ENCODE measurements around the gene NDUFS8.

GRCh38 chr11:68032997-68033707, 2.7 kb downstream of the NDUFS8 start:
- TF ChIP-seq TEAD4 (IDR thresholded peaks at IDR 0.05) (no peak), MAX (IDR thresholded peaks at IDR 0.05) (no peak), FOXM1 (IDR thresholded peaks at IDR 0.05; ENCODE audit: borderline replicate concordance, low read depth) (no peak), RAD21 (IDR thresholded peaks at IDR 0.05; ENCODE audit: low read depth) (no peak), EP300 (IDR thresholded peaks at IDR 0.05; ENCODE audit: borderline replicate concordance) (no peak), YY1 (IDR thresholded peaks at IDR 0.05; ENCODE audit: low read depth) (no peak), TAF1 (IDR thresholded peaks at IDR 0.05; ENCODE audit: low read depth) (no peak), NFIC (IDR thresholded peaks at IDR 0.05) (no peak), CEBPB (IDR thresholded peaks at IDR 0.05) (no peak), CREB1 (IDR thresholded peaks at IDR 0.05; ENCODE audit: low read depth) (no peak)
- TF ChIP-seq, protein P1, sequence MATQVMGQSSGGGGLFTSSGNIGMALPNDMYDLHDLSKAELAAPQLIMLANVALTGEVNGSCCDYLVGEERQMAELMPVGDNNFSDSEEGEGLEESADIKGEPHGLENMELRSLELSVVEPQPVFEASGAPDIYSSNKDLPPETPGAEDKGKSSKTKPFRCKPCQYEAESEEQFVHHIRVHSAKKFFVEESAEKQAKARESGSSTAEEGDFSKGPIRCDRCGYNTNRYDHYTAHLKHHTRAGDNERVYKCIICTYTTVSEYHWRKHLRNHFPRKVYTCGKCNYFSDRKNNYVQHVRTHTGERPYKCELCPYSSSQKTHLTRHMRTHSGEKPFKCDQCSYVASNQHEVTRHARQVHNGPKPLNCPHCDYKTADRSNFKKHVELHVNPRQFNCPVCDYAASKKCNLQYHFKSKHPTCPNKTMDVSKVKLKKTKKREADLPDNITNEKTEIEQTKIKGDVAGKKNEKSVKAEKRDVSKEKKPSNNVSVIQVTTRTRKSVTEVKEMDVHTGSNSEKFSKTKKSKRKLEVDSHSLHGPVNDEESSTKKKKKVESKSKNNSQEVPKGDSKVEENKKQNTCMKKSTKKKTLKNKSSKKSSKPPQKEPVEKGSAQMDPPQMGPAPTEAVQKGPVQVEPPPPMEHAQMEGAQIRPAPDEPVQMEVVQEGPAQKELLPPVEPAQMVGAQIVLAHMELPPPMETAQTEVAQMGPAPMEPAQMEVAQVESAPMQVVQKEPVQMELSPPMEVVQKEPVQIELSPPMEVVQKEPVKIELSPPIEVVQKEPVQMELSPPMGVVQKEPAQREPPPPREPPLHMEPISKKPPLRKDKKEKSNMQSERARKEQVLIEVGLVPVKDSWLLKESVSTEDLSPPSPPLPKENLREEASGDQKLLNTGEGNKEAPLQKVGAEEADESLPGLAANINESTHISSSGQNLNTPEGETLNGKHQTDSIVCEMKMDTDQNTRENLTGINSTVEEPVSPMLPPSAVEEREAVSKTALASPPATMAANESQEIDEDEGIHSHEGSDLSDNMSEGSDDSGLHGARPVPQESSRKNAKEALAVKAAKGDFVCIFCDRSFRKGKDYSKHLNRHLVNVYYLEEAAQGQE (IDR thresholded peaks at IDR 0.05; ENCODE audit: low read depth): no peak
